ENCODE data around the gene ITGB8. TPM values are rescaled to one million over a fixed set of nuclear protein-coding genes. Genes with fewer than 3 reads are reported as not detected.

ITGB8 gene
- total RNA-seq, 1 experiment from 2014 or later = 1.9 TPM

DNA sequence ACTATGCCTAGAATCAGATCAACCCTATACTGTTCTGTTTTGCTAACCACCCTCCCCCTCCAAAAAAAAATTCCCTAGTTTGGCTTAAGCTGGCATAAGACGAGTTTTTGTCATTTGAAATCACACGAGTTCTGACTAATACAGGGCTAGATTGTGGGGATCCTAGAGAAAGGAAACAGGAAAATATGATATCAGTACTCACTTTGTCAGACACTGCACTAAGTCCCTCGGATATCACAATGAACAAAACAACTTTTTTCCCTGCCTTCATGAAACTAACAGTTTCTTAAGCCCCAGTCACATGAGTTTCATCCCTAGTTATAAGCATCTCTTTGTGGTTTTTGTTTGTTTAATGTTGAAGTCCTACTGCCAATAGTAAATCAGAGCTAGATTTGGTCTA is 118.5 kb downstream of the ITGB8 start:
- POLR2A ChIA-PET = no interaction called here
- no peaks in the 10 kb centered on the region for H3K4me1 Mint-ChIP-seq
- no peak for ATAC-seq
- H3K27me3 Mint-ChIP-seq (ENCODE audit: low read depth) = no peaks in the 10 kb centered on the region
- TF ChIP-seq, protein P1, sequence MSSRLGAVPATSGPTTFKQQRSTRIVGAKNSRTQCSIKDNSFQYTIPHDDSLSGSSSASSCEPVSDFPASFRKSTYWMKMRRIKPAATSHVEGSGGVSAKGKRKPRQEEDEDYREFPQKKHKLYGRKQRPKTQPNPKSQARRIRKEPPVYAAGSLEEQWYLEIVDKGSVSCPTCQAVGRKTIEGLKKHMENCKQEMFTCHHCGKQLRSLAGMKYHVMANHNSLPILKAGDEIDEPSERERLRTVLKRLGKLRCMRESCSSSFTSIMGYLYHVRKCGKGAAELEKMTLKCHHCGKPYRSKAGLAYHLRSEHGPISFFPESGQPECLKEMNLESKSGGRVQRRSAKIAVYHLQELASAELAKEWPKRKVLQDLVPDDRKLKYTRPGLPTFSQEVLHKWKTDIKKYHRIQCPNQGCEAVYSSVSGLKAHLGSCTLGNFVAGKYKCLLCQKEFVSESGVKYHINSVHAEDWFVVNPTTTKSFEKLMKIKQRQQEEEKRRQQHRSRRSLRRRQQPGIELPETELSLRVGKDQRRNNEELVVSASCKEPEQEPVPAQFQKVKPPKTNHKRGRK (CRISPR knock-in tag; IDR thresholded peaks at IDR 0.05; ENCODE audit: borderline replicate concordance) = no peak
- TF ChIP-seq, protein P2, sequence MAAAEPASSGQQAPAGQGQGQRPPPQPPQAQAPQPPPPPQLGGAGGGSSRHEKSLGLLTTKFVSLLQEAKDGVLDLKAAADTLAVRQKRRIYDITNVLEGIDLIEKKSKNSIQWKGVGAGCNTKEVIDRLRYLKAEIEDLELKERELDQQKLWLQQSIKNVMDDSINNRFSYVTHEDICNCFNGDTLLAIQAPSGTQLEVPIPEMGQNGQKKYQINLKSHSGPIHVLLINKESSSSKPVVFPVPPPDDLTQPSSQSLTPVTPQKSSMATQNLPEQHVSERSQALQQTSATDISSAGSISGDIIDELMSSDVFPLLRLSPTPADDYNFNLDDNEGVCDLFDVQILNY (CRISPR knock-in tag; IDR thresholded peaks at IDR 0.05) = no peak
- no peak for TF ChIP-seq GRHL2 (CRISPR knock-in tag; IDR thresholded peaks at IDR 0.05; ENCODE audit: insufficient replicate concordance, severe bottlenecking)
- TF ChIP-seq TCF7 (CRISPR knock-in tag; IDR thresholded peaks at IDR 0.05; ENCODE audit: low read depth) = no peak
- no peak for TF ChIP-seq MLX (CRISPR knock-in tag; IDR thresholded peaks at IDR 0.05)
- no peak for TF ChIP-seq SOX15 (CRISPR knock-in tag; IDR thresholded peaks at IDR 0.05)
- no peak for TF ChIP-seq TEAD4 (CRISPR knock-in tag; IDR thresholded peaks at IDR 0.05)
- TF ChIP-seq, protein P3, sequence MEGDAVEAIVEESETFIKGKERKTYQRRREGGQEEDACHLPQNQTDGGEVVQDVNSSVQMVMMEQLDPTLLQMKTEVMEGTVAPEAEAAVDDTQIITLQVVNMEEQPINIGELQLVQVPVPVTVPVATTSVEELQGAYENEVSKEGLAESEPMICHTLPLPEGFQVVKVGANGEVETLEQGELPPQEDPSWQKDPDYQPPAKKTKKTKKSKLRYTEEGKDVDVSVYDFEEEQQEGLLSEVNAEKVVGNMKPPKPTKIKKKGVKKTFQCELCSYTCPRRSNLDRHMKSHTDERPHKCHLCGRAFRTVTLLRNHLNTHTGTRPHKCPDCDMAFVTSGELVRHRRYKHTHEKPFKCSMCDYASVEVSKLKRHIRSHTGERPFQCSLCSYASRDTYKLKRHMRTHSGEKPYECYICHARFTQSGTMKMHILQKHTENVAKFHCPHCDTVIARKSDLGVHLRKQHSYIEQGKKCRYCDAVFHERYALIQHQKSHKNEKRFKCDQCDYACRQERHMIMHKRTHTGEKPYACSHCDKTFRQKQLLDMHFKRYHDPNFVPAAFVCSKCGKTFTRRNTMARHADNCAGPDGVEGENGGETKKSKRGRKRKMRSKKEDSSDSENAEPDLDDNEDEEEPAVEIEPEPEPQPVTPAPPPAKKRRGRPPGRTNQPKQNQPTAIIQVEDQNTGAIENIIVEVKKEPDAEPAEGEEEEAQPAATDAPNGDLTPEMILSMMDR (IDR thresholded peaks at IDR 0.05) = no peak
- TF ChIP-seq, protein P4, sequence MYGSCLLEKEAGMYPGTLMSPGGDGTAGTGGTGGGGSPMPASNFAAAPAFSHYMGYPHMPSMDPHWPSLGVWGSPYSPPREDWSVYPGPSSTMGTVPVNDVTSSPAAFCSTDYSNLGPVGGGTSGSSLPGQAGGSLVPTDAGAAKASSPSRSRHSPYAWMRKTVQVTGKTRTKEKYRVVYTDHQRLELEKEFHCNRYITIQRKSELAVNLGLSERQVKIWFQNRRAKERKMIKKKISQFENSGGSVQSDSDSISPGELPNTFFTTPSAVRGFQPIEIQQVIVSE (CRISPR knock-in tag; IDR thresholded peaks at IDR 0.05; ENCODE audit: borderline replicate concordance) = no peak
- no peak for TF ChIP-seq ZNF671 (CRISPR knock-in tag; IDR thresholded peaks at IDR 0.05)
- TF ChIP-seq RELA (CRISPR knock-in tag; IDR thresholded peaks at IDR 0.05; ENCODE audit: borderline replicate concordance) = no peak
- TF ChIP-seq AR (CRISPR knock-in tag; IDR thresholded peaks at IDR 0.05) = no peak
- TF ChIP-seq HMGA2 (CRISPR knock-in tag; IDR thresholded peaks at IDR 0.05) = no peak
- TF ChIP-seq ATF6 (CRISPR knock-in tag; IDR thresholded peaks at IDR 0.05) = no peak
- TF ChIP-seq HMGXB4 (CRISPR knock-in tag; IDR thresholded peaks at IDR 0.05) = no peak
- TF ChIP-seq OVOL2 (CRISPR knock-in tag; IDR thresholded peaks at IDR 0.05; ENCODE audit: borderline replicate concordance) = no peak
- TF ChIP-seq ATF2 (CRISPR knock-in tag; IDR thresholded peaks at IDR 0.05; ENCODE audit: borderline replicate concordance, low read depth) = no peak
- TF ChIP-seq NR3C1 (CRISPR knock-in tag; conservative IDR thresholded peaks at IDR 0.05; ENCODE audit: low read depth) = no peak
- CTCF ChIA-PET = interaction anchor here (1.5 kb wide), 1 partner anchor 9 kb away, joined by 8 read pairs; no protein-coding TSS in a partner anchor
- peaks cover 5% of the 10 kb centered on the region; the same call in 1 of the 2 replicates for H3K9me3 Mint-ChIP-seq
- no peak for DNase-seq (ENCODE audit: low spot score)
- no peak overlapping the region for H3K27ac Mint-ChIP-seq
- no peak overlapping the region for H3K4me3 Mint-ChIP-seq
- no peaks in the 10 kb centered on the region for H3K36me3 Mint-ChIP-seq
